Gastroesophageal sphincter (tissue), 3 donors: ENCODE measurements around the gene MYO3B.

ENCODE experiments used
- CTCF ChIP-seq, 4 experiments: fragments of 200-600 bp in 2 of 4; fragments of 450-650 bp in 2 of 4; sonication (generic) in 1 of 4; IDR thresholded peaks; one replicate each; pipeline ENCODE4 v1.5.1; 2017 to 2019; ENCODE audit warnings: antibody characterized with exemption in 4 of 4, mild to moderate bottlenecking in 2 of 4, moderate library complexity in 2 of 4
- EP300 ChIP-seq: sonication (generic); formaldehyde crosslinking; IDR thresholded peaks from one replicate; pipeline ENCODE4 v1.6.1; 2017; ENCODE audit warnings: antibody characterized with exemption, mild to moderate bottlenecking
- POLR2A ChIP-seq, 2 donors: fragments of 450-650 bp; IDR thresholded peaks; one replicate each; pipeline ENCODE4 v1.6.1; 2017; ENCODE audit warnings: antibody characterized with exemption in 2 of 2, mild to moderate bottlenecking in 2 of 2, moderate library complexity in 1 of 2

- TF ChIP-seq POLR2A (IDR thresholded peaks at IDR 0.05) (no peak), CTCF (IDR thresholded peaks at IDR 0.05) (no peak), EP300 (no peak)
Measured at GRCh38 chr2:170411660-170412059, 233.7 kb downstream of the MYO3B start.
